GM21786 (cell line): Measurements from ENCODE around the gene KCNH2.
A peak's percentile ranks its signal among the peaks of the same experiment; 100 is the strongest.

ENCODE experiments used
- ATAC-seq: cut with Tn5 transposase; IDR thresholded peaks from one replicate; pipeline ENCODE4 v1.9.1; 2021; ENCODE audit not compliant: unreplicated experiment

The KCNH2 gene

DNA sequence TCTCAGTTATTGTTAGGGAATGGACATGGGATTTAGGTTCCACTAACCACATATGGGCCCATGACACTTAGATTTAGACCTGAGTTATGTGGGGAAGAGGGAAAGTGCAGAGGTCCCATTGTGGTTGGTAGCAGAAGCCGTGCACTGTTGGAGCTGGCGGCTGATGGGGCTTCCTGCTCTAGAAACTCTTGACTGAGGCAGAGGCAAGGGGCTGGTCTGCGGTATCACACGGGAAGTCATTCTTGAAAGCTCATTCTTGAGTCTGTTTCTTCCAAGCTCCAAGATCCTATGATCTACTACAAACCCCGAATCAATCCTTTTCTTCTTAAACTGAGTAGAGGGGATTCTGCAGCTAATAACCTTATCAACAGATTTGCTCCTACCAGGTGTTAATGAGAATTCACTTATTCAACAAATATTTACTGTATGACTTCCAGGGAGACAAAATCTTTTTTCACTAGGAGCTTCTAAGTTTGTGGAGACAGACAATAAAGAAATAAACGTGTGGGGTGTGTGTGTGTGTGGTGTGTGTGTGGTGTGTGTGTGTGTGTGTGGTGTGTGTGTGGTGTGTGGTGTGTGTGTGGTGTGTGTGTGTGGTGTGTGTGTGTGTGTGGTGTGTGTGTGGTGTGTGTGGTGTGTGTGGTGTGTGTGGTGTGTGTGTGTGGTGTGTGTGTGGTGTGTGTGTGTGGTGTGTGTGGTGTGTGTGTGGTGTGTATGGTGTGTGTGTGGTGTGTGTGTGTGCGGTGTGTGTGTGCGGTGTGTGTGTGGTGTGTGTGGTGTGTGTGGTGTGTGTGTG lies 68.7 kb downstream of the KCNH2 start:
- ATAC-seq: no peak

DNA sequence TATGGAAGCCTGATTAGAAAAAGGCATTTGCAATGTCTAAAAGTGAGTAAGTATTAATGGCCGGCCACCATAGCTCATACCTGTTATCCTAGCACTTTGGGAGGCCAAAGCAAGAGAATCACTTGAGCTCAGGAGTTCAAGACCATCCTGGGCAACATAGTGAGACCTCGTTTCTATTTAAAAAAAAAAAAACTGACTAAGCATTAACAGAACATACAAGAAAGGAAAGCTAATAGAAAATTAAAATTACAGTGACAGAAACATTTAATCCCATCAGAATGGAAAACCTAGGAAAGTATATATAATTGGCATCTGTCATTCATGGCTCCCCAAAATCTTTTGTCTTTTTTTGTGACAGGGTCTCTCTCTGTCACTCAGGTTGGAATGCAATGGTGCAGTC lies 69.9 kb downstream of the KCNH2 start:
- no peak for ATAC-seq

DNA sequence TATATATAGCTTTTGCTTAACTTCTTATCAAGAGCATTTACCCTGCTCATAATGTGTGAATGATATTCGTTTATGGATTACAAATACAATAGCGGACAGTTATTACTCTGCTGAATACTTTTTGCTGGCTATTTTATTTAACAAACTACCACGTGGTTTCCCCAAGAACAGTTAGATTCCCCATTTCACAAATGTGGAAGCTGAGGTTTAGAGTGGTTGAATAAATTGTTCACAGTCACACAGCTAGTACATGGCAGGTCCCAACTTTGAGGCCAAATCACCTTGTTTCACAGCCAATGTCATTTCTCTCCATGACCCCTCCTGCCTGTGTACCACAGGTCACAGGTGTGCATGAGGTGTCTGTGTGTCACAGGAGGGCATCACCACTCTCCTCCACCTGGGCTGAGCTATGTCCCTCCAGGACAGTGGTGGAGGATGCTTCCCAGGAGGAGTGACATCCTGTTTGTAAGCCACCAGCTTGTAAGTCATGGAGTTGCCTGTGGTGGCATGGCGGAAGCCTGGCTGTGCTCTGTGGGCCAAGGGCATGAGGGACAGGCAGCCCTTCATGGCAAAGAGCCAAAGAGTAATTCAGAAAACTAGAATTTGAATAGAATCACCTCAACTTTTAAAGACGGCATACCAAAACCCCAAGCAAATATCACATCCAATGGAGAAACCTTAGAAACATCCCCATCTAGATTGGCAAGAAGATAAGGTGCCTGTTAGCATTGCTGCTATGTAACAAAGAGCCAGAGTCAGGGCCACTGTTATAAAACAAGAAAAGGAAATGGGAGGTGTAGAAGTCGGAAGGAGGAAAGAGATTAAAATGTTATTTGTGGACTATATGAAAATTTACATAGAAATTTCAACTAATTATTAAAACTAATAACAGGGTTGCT lies 73.9 kb downstream of the KCNH2 start:
- no peak for ATAC-seq

DNA sequence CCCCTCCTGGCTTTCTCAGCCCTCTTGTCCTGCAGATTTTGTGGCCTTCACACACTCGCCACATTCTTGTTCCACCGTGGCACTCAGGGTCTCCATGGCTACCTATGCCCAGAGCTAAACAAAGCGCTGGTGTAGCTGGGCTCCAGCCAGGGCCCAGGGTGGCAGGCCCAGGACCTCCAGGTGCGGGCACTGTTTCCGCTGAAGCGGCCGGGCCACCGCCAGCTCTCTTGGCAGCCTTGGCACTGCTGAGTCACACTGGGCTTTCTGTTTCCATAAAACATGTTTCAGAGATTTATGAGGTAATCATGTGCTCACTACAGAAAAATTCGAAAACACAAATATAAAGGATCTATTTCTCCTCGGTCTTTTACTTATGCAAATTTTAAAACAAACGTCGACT lies 74.5 kb downstream of the KCNH2 start:
- peak; percentile 56 for ATAC-seq

DNA sequence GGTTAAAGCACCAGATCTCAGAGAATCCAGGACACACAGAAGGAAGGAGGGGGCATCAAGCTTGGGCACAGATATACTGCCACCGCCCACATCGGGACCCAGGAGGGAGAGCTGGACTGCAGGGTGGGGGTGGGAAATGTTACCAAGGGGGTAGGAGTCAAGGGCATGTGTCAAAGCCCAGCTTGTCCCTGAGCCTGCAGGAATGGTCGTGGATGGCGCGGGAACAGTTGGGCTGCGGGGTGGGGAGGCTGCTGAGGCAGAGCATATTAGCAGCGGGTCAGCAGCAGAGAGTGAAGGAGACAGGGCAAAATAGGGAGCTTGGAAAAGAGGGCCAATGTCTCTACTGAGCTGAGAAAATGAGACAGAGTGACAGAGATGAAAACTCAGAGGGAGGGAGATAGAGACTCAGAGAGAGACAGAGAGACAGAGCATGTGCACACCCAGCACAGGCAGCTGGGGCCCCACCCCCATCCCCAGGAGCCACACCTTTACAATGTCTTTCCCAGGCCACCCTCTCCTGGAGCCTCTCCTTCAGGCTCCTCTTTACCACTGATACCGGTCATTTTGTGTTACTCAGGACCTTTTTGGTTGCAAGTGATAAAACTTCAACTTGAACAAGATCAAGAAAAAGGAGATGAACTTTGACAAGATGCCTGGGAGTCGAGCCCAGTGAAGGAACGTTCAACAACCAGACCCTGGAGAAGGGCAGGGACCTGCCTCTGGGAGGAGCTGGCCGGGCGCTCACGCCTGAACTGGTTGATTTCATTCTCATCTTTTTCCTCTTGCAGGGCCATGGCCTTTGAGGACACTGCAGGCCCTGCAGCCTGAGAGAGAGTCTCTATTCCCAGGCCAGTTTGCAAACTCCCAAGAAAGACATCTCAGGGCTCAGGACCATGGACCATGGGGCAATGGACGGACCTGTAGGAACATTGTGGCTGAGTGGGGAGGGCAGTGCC lies 75.8 kb downstream of the KCNH2 start:
- no peak for ATAC-seq

DNA sequence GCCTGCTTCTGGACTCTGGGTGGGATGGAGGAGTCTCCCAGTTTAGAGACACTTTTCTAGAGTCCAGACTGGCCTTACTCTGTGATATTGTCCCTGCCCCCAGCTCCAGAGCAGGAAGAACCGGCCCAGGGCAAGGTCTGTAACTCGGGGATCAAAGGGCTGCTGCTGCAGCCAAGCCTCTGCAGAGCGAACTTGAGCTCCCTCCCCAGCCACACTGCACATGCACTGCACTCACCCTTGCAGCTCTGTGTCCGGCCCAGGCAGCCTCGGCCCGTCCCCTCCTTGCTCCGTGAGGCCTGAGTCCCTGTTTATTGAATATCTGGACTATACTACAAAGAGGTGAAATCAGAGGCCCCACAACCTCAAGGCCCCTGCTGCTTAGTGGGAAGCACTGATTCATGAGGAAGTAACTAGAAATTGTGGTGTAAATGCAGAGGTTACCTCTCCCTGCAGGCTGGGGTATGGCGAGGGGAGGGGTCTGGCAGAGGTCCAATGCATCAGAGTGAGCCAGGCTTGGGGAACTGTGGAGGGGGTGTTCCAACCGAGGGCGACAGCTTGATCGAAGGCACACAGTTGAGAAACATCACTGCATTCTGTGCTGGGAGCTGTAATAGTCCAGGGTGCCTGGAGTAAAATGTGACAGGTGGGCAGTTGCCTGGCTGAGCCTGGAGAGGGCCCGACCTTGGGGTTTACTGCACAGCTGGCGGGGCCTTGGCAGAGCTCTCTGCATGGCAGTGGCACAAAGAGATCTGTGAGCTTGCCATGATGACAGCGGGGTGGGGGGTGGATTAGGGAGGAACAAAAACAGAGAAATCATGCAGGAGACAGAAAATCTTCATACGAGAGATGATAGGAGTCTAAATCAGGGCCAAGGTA lies 76.7 kb downstream of the KCNH2 start:
- ATAC-seq: no peak

DNA sequence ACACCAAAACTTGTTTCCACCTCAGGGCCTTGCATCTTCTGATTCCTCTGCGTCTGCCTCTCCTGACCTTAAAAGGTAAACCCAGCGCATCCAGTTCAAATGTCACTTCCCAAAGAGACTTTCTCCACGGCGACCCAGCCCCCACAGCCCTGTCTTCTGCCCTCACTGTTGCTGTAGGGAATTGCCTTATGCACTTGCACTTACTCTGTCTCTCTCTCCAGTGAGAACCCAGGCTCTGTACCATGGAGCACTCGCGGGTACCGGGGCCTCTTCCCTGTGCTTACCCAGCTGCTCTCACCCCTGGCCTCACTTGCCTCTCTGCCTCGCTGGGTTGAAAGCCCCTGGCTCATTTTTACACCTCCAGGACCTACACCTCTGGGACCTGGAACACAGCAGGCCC lies 77.4 kb downstream of the KCNH2 start:
- no peak for ATAC-seq

DNA sequence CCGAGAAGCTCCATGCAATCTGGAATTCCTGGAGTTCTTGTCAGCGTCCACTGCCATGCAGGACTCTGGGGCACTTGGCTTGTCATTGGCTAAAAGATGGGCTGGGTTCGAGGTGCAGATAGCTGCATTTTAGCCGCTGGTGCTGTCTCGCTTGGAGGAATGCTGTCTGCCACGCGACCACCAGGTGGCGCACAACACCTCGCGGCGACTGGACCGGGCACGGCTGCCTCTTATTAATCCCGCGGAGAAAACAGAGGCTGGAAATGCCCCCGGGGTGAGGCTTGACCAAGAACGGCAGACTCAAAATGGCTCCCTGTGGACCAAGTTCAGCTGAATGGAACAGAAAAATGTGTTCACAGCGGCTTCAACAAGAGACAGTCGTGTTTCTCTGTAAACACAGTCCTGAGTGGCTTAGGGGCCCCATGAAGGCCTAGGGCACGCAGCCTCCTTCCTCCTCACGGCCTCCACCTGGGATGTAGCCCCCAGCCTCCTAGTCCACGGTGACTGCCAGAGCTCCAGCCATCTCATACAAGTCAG lies 79.6 kb downstream of the KCNH2 start:
- ATAC-seq: peak; percentile 62

DNA sequence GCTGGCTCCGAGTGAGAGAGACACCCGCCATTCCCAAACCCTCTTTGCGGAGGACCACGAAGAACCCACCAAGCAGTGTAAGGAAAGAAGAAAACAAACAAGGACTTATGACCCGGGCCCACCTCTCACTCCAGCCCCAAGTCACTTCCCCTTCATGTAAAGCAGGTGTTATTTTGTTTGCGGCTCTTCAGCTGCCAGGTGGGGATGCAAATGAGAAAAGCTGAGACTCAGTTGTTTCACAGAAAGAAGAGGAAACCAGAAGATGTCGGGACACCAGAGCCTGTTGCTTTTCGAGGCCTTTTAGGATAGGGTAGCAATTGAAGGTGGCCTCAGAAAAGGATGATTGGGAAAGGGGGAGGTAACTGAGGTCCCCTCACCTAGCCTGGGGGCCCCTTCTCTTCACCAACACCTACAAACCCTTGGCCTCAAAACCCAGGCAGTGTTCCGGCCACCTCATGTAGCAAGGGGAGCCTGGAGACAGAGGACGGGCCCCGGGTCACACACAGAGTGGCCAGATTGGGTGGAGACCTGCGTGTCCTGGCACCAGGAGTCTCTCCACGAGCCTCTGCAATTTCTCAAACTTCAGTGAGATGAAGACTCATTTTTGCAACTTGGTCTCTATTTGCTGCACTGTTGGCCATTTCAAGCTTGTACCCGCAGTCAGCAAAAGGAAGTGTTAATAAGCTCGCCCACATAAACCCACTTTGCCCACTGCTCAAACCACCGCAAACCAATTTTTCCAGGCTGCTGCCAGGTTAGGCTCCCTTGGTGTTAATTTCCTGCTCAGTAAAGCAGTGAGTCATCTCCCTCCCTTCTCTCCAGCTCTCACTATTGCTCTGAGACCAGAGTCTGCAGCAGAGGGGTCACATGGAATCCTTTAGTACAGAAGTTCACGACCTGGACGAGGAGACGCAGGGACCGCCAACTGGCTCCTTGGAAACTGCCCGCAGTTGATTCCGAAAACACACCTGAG lies 80.3 kb downstream of the KCNH2 start:
- ATAC-seq: peak; percentile 44

DNA sequence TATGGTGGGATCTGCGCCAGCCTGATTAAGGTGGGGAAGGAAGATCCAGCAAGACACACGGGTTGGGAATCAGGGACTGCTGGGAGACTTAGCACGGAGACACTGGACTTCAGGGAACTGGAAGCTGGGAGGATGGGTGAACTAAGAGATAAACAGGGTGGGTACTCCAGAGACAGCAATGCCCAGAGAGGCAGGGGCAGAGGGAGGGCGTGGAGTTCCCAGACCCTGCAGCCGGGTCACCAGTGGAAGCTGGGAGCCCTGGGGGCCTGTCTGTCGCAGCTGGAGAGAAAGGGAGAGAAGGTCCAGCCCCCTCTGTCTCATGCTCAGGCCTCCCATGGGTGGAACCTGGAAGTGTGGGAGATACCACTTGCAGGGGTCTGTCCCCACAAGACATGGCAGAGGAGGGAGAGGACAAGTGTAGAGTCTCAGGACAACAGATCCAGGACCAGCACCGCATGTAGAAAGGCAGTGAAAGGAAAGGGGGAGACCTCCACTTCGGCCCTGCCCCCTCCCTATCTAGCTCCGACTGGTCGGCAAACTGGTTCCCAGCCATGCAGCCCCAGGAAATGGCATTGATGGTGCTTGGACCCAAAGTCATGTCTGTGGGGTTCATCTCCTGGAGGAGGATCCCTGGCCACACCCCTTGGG lies 81.4 kb downstream of the KCNH2 start:
- no peak for ATAC-seq

DNA sequence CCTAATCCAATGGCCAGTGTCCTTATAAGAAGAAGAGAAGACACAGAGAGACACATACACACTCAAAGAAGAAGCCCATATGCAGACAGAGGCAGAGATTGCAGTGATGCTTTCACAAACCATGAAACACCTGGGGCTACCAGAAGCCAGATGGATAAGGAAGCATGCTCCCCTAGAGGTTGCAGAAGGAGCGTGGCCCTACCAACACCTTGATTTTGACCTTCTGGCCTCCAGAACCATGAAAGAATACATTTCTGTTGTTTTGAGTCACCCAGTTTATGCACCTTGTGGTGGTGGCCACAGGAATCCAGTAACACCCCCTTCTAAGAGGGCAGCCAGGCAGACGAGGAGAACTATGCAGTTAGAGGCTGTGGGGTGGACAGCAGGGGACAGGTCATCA lies 82.3 kb downstream of the KCNH2 start:
- ATAC-seq: no peak
